H54 (cell line): Measurements from ENCODE around the gene KCNQ1.

Source experiments
- DNase-seq: peaks from one replicate; pipeline ENCODE4 v3.0.0; 2011; ENCODE audit warnings: low spot score, mixed read lengths; ENCODE audit not compliant: insufficient read length
- FAIRE-seq: peaks from 3 replicates; lab custom pipeline; 2011; peaks lifted over from hg19 to GRCh38; lab: Jason Lieb, UNC
- POLR2A ChIP-seq: IDR thresholded peaks from 2 replicates; pipeline ENCODE4 v1.6.1; 2011; ENCODE audit warnings: low read depth, mild to moderate bottlenecking, low read length

Gene KCNQ1

DNA sequence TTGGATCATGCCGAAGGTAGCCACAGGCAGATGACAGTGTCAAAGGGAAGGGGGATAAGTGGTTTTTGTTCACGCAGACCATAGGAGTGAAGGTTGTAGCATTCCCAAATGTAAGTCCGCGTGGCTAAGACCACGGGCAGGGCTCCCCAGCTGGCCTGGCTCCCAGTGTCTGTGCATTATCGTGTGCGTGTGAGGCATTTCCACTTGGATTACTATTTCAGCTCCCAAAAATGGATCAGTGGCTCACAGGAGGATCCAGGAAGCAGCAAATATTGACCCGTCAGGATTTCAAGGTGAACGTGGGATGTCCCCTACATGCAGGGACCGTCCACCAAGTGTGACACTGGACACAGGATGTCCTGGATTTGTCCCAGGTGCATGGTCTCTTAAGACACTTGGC lies 430.2 kb downstream of the KCNQ1 start:
- no peak for TF ChIP-seq POLR2A
- DNase-seq (no peak), FAIRE-seq (no peak)

- FAIRE-seq (no peak), DNase-seq (no peak)
- TF ChIP-seq POLR2A = no peak
Observed at GRCh38 chr11:2877474-2877873, 432.7 kb downstream of the KCNQ1 start.

- FAIRE-seq (no peak), DNase-seq (no peak)
- TF ChIP-seq POLR2A = no peak
Observed at GRCh38 chr11:2878782-2879181, 434.0 kb downstream of the KCNQ1 start.

- TF ChIP-seq POLR2A = no peak
- FAIRE-seq (no peak), DNase-seq (no peak)
Observed at GRCh38 chr11:2880646-2881045, 435.8 kb downstream of the KCNQ1 start.

- FAIRE-seq = no peak
- no peak for DNase-seq
- no peak for TF ChIP-seq POLR2A
Observed at GRCh38 chr11:2881076-2881980, 436.5 kb downstream of the KCNQ1 start.

GRCh38 chr11:2881981-2882375 lies 437.2 kb downstream of the KCNQ1 start:
- TF ChIP-seq POLR2A = no peak
- no peak for FAIRE-seq

DNA sequence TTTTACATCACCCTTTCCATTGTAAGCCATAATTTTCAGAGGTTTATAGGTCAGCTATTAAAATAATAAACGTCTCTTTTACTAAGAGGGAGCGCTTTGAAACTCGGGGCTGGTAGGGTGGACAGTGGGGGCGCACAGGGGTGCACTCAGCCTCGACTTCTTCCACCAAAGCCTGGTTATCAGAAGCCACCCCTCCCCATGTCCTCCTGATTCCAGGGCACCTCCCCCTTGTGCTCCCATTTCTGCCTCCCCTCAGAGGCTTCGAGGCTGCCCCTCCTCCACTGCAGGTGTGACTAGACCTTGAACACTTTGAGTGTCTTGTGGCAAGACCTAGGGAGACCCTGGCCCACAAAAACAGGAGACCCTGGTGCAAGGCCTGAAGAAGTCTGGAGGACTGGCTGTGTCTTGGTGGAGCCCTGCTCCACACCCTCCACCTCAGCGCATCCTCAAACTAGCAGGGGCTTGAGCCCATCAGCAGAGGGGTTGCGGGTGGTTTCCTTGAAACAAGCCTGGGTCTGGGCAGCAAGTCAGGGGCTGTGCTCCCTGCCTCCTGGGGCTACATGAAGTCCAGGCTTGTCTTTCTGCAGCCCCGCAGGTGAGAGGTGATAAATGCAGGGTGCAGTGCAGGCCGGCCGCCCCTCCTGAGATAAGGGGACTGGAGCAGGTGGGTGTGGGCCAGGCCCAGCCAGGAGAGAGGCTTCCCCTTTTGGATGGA lies 437.7 kb downstream of the KCNQ1 start:
- FAIRE-seq = no peak
- DNase-seq = no peak
- TF ChIP-seq POLR2A = no peak

More at GRCh38 chr11:2881981-2882375, 437.2 kb downstream of the KCNQ1 start:
- no peak for DNase-seq

- TF ChIP-seq POLR2A = no peak
- FAIRE-seq (no peak), DNase-seq (no peak)
Observed at GRCh38 chr11:2883640-2883978, 438.8 kb downstream of the KCNQ1 start.

- DNase-seq (peak; percentile 83), FAIRE-seq (no peak)
Observed at GRCh38 chr11:2883979-2884815, 439.4 kb downstream of the KCNQ1 start.

GRCh38 chr11:2885017-2885677 lies 440.3 kb downstream of the KCNQ1 start:
- TF ChIP-seq POLR2A = no peak
- no peak for FAIRE-seq
- DNase-seq = peak; percentile 86

More at GRCh38 chr11:2883979-2884815, 439.4 kb downstream of the KCNQ1 start:
- no peak for TF ChIP-seq POLR2A

- no peak for DNase-seq
- no peak for FAIRE-seq
- peak; percentile 87 for TF ChIP-seq POLR2A
Observed at GRCh38 chr11:2885678-2886081, 440.9 kb downstream of the KCNQ1 start, which contains the start of gene CDKN1C. TSS of gene CDKN1C (minus strand) at chr11:2885775. CDS start at chr11:2885456, 319 bp downstream.

- TF ChIP-seq POLR2A = no peak
- DNase-seq (no peak), FAIRE-seq (no peak)
Observed at GRCh38 chr11:2886191-2886894, 441.5 kb downstream of the KCNQ1 start.
